Keratinocyte (primary cell): ENCODE data around the gene GHRL. TPM values are rescaled to one million over a fixed set of nuclear protein-coding genes. Genes with fewer than 3 reads are reported as not detected.

Experiments
- DNase-seq: peaks from one replicate; pipeline ENCODE4 v3.0.0-alpha.2; 2011; ENCODE audit warnings: low read depth, missing footprints, low spot score
- FAIRE-seq: peaks from 2 replicates; lab custom pipeline; 2011; peaks lifted over from hg19 to GRCh38; lab: Jason Lieb, UNC
- H2AFZ ChIP-seq: 2 replicates; pipeline ENCODE4 v1.6.0; 2012; ENCODE audit warnings: low read length, control low read depth, inconsistent platforms; ENCODE audit not compliant: control insufficient read depth
- H3K27ac ChIP-seq: 2 replicates; pipeline ENCODE4 v1.5.1; 2011; ENCODE audit warnings: low read length; ENCODE audit not compliant: control insufficient read depth, insufficient read depth
- H3K27me3 ChIP-seq: 3 replicates; pipeline ENCODE4 v1.6.0; 2011; ENCODE audit warnings: low read length; ENCODE audit not compliant: control insufficient read depth, insufficient read depth; ENCODE audit errors: extremely low read depth
- H3K36me3 ChIP-seq, 2 experiments: 2 replicates in 1 of 2; 3 replicates in 1 of 2; pipeline ENCODE4 v1.5.1; 2011; ENCODE audit warnings: low read length in 2 of 2, mild to moderate bottlenecking in 1 of 2; ENCODE audit not compliant: control insufficient read depth in 2 of 2, insufficient read depth in 2 of 2; ENCODE audit errors: extremely low read depth in 1 of 2
- H3K4me1 ChIP-seq: 3 replicates; pipeline ENCODE4 v1.5.1; 2011; ENCODE audit warnings: low read length; ENCODE audit not compliant: control insufficient read depth, insufficient read depth; ENCODE audit errors: extremely low read depth
- H3K4me2 ChIP-seq: 3 replicates; pipeline ENCODE4 v1.6.0; 2011; ENCODE audit warnings: low read depth, low read length; ENCODE audit not compliant: control insufficient read depth, insufficient read depth; ENCODE audit errors: extremely low read depth
- H3K4me3 ChIP-seq, 3 experiments: fragments of 200-600 bp in 1 of 3; sonication (generic) in 1 of 3; 2 replicates in 2 of 3; 3 replicates in 1 of 3; pipeline ENCODE4 v1.5.1; 2011 to 2016; ENCODE audit warnings: low read length in 3 of 3, mild to moderate bottlenecking in 3 of 3, control low read depth in 2 of 3, inconsistent platforms in 1 of 3, low read depth in 1 of 3, mixed read lengths in 1 of 3, mixed run types in 1 of 3, moderate library complexity in 1 of 3; ENCODE audit not compliant: control insufficient read depth in 2 of 3, insufficient read depth in 2 of 3; ENCODE audit errors: extremely low read depth in 1 of 3
- H3K79me2 ChIP-seq: 2 replicates; pipeline ENCODE4 v1.6.0; 2012; ENCODE audit warnings: low read length; ENCODE audit not compliant: control insufficient read depth, insufficient read depth
- H3K9ac ChIP-seq: 3 replicates; pipeline ENCODE4 v1.6.0; 2011; ENCODE audit warnings: low read length; ENCODE audit not compliant: control insufficient read depth, insufficient read depth; ENCODE audit errors: extremely low read depth
- H3K9me1 ChIP-seq: 3 replicates; pipeline ENCODE4 v1.6.0; 2011; ENCODE audit warnings: low read length; ENCODE audit not compliant: control insufficient read depth, insufficient read depth; ENCODE audit errors: extremely low read depth
- H3K9me3 ChIP-seq: 2 replicates; pipeline ENCODE4 v1.5.1; 2012; ENCODE audit warnings: low read depth, low read length; ENCODE audit not compliant: control insufficient read depth
- H4K20me1 ChIP-seq: 3 replicates; pipeline ENCODE4 v1.6.0; 2011; ENCODE audit warnings: low read length; ENCODE audit not compliant: control insufficient read depth, insufficient read depth; ENCODE audit errors: extremely low read depth
- EZH2 ChIP-seq: IDR thresholded peaks from one replicate; pipeline ENCODE4 v1.6.1; 2012; ENCODE audit warnings: inconsistent platforms, mild to moderate bottlenecking, low read length, moderate library complexity
- dilution Hi-C: fragments of 300-500 bp; cut with MboI; formaldehyde crosslinking; loops from one replicate; pipeline ENCODE4 v1.7.0; 2020; ENCODE audit warnings: low sequenced_read_pairs; ENCODE audit not compliant: extremely low pct_ligation_motif_present
- polyA plus RNA-seq, 5 experiments: library from polyadenylated mRNA; depleted of rRNA in 3 of 5; stranded (reverse) in 3 of 5; stranded (forward) in 1 of 5; unstranded in 1 of 5; fragments of >200 nt; gene quantifications; 1 replicate in 1 of 5; 2 replicates in 3 of 5; 3 replicates in 1 of 5; pipeline versions ENCODE4 v1.2.1 to v1.2.3, GENCODE V29; 2011 to 2012; ENCODE audit warnings: missing spikeins in 2 of 5, low read depth in 1 of 5, low replicate concordance in 1 of 5
- TF ChIP-seq, protein P1 (sequence below), 3 experiments: IDR thresholded peaks in 1 of 3; conservative IDR thresholded peaks in 1 of 3; optimal IDR thresholded peaks in 1 of 3; 2 replicates in 2 of 3; 3 replicates in 1 of 3; pipeline versions ENCODE3 to v1.5.1; 2011; ENCODE audit warnings: low read length in 3 of 3, mild to moderate bottlenecking in 3 of 3, moderate library complexity in 2 of 3, control low read depth in 1 of 3, inconsistent platforms in 1 of 3; ENCODE audit not compliant: insufficient read depth in 2 of 3; ENCODE audit errors: extremely low read depth in 1 of 3

GHRL gene
- polyA plus RNA-seq, 1 donor (not counting 4 experiments of a cell fraction or from before 2014, with no cell fraction given): not detected

GRCh38 chr3:10244009-10244408 lies 48.7 kb downstream of the GHRL start:
- H3K79me2 ChIP-seq: peaks cover 5% of the 10 kb centered on the region
- FAIRE-seq (no peak), DNase-seq (no peak)
- no peak overlapping the region for H3K4me3 ChIP-seq
- H3K4me2 ChIP-seq: no peak overlapping the region
- H3K9me3 ChIP-seq: no peaks in the 10 kb centered on the region
- H4K20me1 ChIP-seq: no peaks in the 10 kb centered on the region
- no peak overlapping the region for H3K9ac ChIP-seq
- H3K4me1 ChIP-seq: peaks cover 2% of the 10 kb centered on the region
- H3K27ac ChIP-seq: no peak overlapping the region
- no peak overlapping the region for H2AFZ ChIP-seq
- H3K27me3 ChIP-seq: no peaks in the 10 kb centered on the region
- TF ChIP-seq EZH2: no peak
- TF ChIP-seq, protein P1, sequence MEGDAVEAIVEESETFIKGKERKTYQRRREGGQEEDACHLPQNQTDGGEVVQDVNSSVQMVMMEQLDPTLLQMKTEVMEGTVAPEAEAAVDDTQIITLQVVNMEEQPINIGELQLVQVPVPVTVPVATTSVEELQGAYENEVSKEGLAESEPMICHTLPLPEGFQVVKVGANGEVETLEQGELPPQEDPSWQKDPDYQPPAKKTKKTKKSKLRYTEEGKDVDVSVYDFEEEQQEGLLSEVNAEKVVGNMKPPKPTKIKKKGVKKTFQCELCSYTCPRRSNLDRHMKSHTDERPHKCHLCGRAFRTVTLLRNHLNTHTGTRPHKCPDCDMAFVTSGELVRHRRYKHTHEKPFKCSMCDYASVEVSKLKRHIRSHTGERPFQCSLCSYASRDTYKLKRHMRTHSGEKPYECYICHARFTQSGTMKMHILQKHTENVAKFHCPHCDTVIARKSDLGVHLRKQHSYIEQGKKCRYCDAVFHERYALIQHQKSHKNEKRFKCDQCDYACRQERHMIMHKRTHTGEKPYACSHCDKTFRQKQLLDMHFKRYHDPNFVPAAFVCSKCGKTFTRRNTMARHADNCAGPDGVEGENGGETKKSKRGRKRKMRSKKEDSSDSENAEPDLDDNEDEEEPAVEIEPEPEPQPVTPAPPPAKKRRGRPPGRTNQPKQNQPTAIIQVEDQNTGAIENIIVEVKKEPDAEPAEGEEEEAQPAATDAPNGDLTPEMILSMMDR (optimal IDR thresholded peaks at IDR 0.05 in 1 of 3, IDR thresholded peaks at IDR 0.05 in 1 of 3, conservative IDR thresholded peaks at IDR 0.05 in 1 of 3; ENCODE audit: extremely low read depth in 1 of 3, insufficient read depth in 2 of 3, low read length in 3 of 3): no peak
- no peaks in the 10 kb centered on the region for H3K36me3 ChIP-seq
- dilution Hi-C loops: no loop called here
- no peaks in the 10 kb centered on the region for H3K9me1 ChIP-seq

DNA sequence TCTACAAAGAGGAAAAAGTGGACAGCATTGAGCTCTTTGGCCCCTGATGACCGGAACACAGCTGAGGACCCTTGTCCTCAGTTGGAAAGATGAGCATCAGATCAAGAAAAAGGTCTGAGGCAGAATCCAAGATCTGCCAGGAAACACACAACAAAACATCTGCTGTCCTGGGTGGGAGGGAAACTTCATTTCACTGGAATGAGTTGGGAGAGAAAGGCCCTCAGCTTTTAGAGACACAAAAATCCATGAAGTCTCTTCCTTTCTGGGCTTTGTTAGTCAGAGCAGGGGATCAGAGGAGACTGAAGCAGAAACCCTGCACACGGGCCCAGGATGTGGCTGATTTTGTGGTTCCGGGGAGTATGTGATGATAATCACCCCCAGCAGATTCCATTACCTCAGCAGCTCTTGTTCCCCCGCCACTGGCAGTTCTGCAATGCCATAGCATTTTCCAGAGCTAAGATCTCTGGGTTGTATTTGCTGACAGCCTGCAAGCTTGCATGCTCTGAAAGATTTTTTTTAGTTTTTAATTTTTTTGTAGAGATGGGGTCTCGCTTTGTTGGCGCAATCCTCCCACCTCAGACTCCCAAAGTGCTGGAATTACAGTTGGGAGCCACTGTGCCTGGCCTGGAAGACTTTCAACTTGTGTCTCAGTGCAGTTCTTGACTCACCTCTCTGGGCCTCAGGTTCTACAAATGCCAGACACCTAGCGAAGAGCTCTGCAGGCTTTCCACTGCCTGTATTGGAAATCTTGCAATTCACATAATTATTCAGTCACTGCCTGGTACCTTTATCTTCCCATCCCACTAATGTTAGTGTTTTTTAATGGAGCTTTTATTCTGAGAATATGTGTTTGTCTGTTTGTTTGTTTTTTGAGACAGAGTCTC lies 50.3 kb downstream of the GHRL start:
- H3K9me3 ChIP-seq: no peaks in the 10 kb centered on the region
- H3K4me3 ChIP-seq: no peak overlapping the region
- H4K20me1 ChIP-seq: no peaks in the 10 kb centered on the region
- dilution Hi-C loops: no loop called here
- H3K4me2 ChIP-seq: no peak overlapping the region
- no peak for DNase-seq
- peaks cover 2% of the 10 kb centered on the region for H3K4me1 ChIP-seq
- H3K27me3 ChIP-seq: no peaks in the 10 kb centered on the region
- TF ChIP-seq, protein P1 (optimal IDR thresholded peaks at IDR 0.05 in 1 of 3, IDR thresholded peaks at IDR 0.05 in 1 of 3, conservative IDR thresholded peaks at IDR 0.05 in 1 of 3; ENCODE audit: extremely low read depth in 1 of 3, insufficient read depth in 2 of 3, low read length in 3 of 3): no peak
- TF ChIP-seq EZH2: no peak
- no peaks in the 10 kb centered on the region for H3K36me3 ChIP-seq
- FAIRE-seq: no peak
- H2AFZ ChIP-seq: no peak overlapping the region
- no peaks in the 10 kb centered on the region for H3K9me1 ChIP-seq
- no peak overlapping the region for H3K9ac ChIP-seq
- no peaks in the 10 kb centered on the region for H3K79me2 ChIP-seq
- no peak overlapping the region for H3K27ac ChIP-seq
